Trophoblast cell (in vitro differentiated cells and primary cell): Measurements from ENCODE around the gene TMEM144.

Experiments
- DNase-seq, 2 donors: peaks; one replicate each; pipeline ENCODE4 v3.0.0-alpha.2; 2016
- H2AFZ ChIP-seq: 2 replicates; pipeline ENCODE4 v1.6.1; 2013; ENCODE audit warnings: low read length, moderate library complexity, mild to moderate bottlenecking; ENCODE audit not compliant: insufficient read depth, poor library complexity
- H2AK5ac ChIP-seq: 2 replicates; pipeline ENCODE4 v1.6.1; 2013; ENCODE audit warnings: mild to moderate bottlenecking, low read length
- H2BK120ac ChIP-seq: 2 replicates; pipeline ENCODE4 v1.6.1; 2013; ENCODE audit warnings: low read length, mild to moderate bottlenecking, moderate library complexity; ENCODE audit not compliant: insufficient read depth, poor library complexity
- H2BK12ac ChIP-seq: 2 replicates; pipeline ENCODE4 v1.6.1; 2013; ENCODE audit warnings: mild to moderate bottlenecking, low read length, moderate library complexity
- H2BK5ac ChIP-seq: 2 replicates; pipeline ENCODE4 v1.6.1; 2013; ENCODE audit warnings: low read length, low read depth, moderate library complexity, mild to moderate bottlenecking; ENCODE audit not compliant: poor library complexity
- H3K14ac ChIP-seq: 2 replicates; pipeline ENCODE4 v1.6.1; 2013; ENCODE audit warnings: mild to moderate bottlenecking, low read length
- H3K18ac ChIP-seq: 2 replicates; pipeline ENCODE4 v1.6.1; 2013; ENCODE audit warnings: mild to moderate bottlenecking, low read length
- H3K23ac ChIP-seq: 2 replicates; pipeline ENCODE4 v1.6.1; 2013; ENCODE audit warnings: low read length
- H3K27ac ChIP-seq: 2 replicates; pipeline ENCODE4 v1.5.1; 2013; ENCODE audit warnings: low read depth, mild to moderate bottlenecking, inconsistent platforms, low read length, moderate library complexity
- H3K27me3 ChIP-seq: 2 replicates; pipeline ENCODE4 v1.6.1; 2013; ENCODE audit warnings: inconsistent platforms, mild to moderate bottlenecking, low read length, moderate library complexity; ENCODE audit not compliant: insufficient read depth
- H3K36me3 ChIP-seq, 2 experiments: 1 replicate in 1 of 2; 2 replicates in 1 of 2; pipeline ENCODE4 v1.6.1; 2013; ENCODE audit warnings: low read length in 2 of 2, mild to moderate bottlenecking in 2 of 2, moderate library complexity in 1 of 2; ENCODE audit not compliant: insufficient read depth in 2 of 2, control insufficient read depth in 1 of 2
- H3K4ac ChIP-seq: 2 replicates; pipeline ENCODE4 v1.6.1; 2013; ENCODE audit warnings: low read depth, mild to moderate bottlenecking, low read length, moderate library complexity
- H3K4me1 ChIP-seq, 2 experiments: 1 replicate in 1 of 2; 2 replicates in 1 of 2; pipeline ENCODE4 v1.6.1; 2013; ENCODE audit warnings: low read length in 2 of 2, mild to moderate bottlenecking in 2 of 2, moderate library complexity in 1 of 2; ENCODE audit not compliant: insufficient read depth in 2 of 2, control insufficient read depth in 1 of 2
- H3K4me2 ChIP-seq: 2 replicates; pipeline ENCODE4 v1.6.1; 2013; ENCODE audit warnings: inconsistent platforms, mild to moderate bottlenecking, low read length, moderate library complexity
- H3K4me3 ChIP-seq: 2 replicates; pipeline ENCODE4 v1.5.1; 2013; ENCODE audit warnings: mild to moderate bottlenecking, low read depth, low read length, inconsistent platforms
- H3K79me1 ChIP-seq: one replicate; pipeline ENCODE4 v1.6.1; 2013; ENCODE audit warnings: low read length
- H3K79me2 ChIP-seq: 2 replicates; pipeline ENCODE4 v1.6.1; 2013; ENCODE audit warnings: low read length, mild to moderate bottlenecking; ENCODE audit not compliant: control insufficient read depth, insufficient read depth, poor library complexity
- H3K9ac ChIP-seq: 2 replicates; pipeline ENCODE4 v1.6.1; 2013; ENCODE audit warnings: mild to moderate bottlenecking, low read length
- H3K9me3 ChIP-seq: 2 replicates; pipeline ENCODE4 v1.6.1; 2013; ENCODE audit warnings: low read depth, mild to moderate bottlenecking, control low read depth, inconsistent platforms, low read length; ENCODE audit not compliant: insufficient read depth
- H4K12ac ChIP-seq: 2 replicates; pipeline ENCODE4 v1.6.1; 2013; ENCODE audit warnings: low read depth, mild to moderate bottlenecking, low read length, moderate library complexity
- H4K8ac ChIP-seq: 2 replicates; pipeline ENCODE4 v1.6.1; 2013; ENCODE audit warnings: low read depth, mild to moderate bottlenecking, low read length, moderate library complexity
- H4K91ac ChIP-seq: one replicate; pipeline ENCODE4 v1.6.1; 2013; ENCODE audit warnings: low read depth, mild to moderate bottlenecking, low read length, moderate library complexity
- WGBS: extraction: QIAGEN DNeasy Blood & Tissue Kit; methylation state at CpG from one replicate; pipeline ENCODE4 v1.1.7; 2013; ENCODE audit warnings: missing lambda C conversion rate; ENCODE audit not compliant: insufficient read length, insufficient coverage; ENCODE audit errors: extremely low coverage; 5-methylcytosine and 5-hydroxymethylcytosine counted together

Gene TMEM144

GRCh38 chr4:158304694-158305093 lies 94.4 kb downstream of the TMEM144 start:
- H3K4ac ChIP-seq: no peak overlapping the region
- H4K91ac ChIP-seq: no peak overlapping the region
- no peak overlapping the region for H2BK12ac ChIP-seq
- H3K27ac ChIP-seq: no peak overlapping the region
- no peak overlapping the region for H3K14ac ChIP-seq
- H3K36me3 ChIP-seq: no peaks in the 10 kb centered on the region
- no peak overlapping the region for H3K23ac ChIP-seq
- DNase-seq: no peak
- no peak overlapping the region for H4K12ac ChIP-seq
- H3K79me2 ChIP-seq: no peaks in the 10 kb centered on the region
- peaks cover 0 to 7% of the 10 kb centered on the region in 2 experiments for H3K4me1 ChIP-seq
- no peaks in the 10 kb centered on the region for H3K27me3 ChIP-seq
- H2AK5ac ChIP-seq: no peak overlapping the region
- no peaks in the 10 kb centered on the region for H3K9me3 ChIP-seq
- no peak overlapping the region for H2BK5ac ChIP-seq
- no peak overlapping the region for H3K4me2 ChIP-seq
- no peak overlapping the region for H3K4me3 ChIP-seq
- no peak overlapping the region for H4K8ac ChIP-seq
- H3K18ac ChIP-seq: no peak overlapping the region
- H3K79me1 ChIP-seq: peaks cover 4% of the 10 kb centered on the region
- H3K9ac ChIP-seq: no peak overlapping the region
- no peak overlapping the region for H2BK120ac ChIP-seq
- no CpG with 5 or more reads among the region's 1 CpG for WGBS
- H2AFZ ChIP-seq: no peak overlapping the region
